ENCODE results near the gene EYS.
A peak's percentile ranks its signal among the peaks of the same experiment; 100 is the strongest.

Gene EYS

DNA sequence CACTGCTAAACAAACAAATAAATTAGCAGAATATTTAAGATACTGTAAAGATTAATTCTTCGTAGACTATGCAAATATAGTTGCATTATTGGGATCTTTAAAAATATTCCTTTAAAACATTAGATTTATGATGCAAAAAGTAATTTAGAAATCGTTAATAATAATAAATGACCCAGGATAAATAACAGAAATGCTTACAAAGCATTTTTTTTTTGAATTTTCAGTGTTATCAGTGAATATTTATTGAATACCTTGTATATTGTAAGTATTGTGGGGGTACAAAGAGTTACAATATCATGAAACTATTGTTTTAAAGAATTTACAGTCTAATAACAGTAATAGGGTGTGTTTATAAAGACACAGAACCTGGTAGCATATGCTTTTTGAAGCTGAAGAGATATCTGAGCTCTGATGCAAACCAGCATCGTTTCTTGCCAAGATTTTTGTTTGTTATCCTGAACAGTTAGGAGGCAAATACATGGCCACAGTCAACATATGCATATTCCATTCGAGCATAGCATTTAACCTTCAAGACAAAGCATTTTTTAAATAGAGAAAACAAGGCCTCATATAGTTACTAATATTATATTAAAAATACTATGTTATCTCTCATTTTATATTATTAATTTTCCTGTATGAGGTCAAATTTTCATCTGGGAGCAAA, 1584.2 kb downstream of the EYS start:
- no peak; the same call in 2 of the 3 replicates for ATAC-seq
- TF ChIP-seq ZNF8 (CRISPR knock-in tag; IDR thresholded peaks at IDR 0.05) (no peak), SNAI2 (CRISPR knock-in tag; IDR thresholded peaks at IDR 0.05) (no peak), OSR1 (CRISPR knock-in tag; IDR thresholded peaks at IDR 0.05) (no peak), TOX (CRISPR knock-in tag; IDR thresholded peaks at IDR 0.05; ENCODE audit: borderline replicate concordance) (no peak), ZFP3 (CRISPR knock-in tag; IDR thresholded peaks at IDR 0.05) (no peak), BACH2 (CRISPR knock-in tag; IDR thresholded peaks at IDR 0.05; ENCODE audit: borderline replicate concordance) (no peak), ZFP30 (CRISPR knock-in tag; IDR thresholded peaks at IDR 0.05) (no peak), ISL1 (CRISPR knock-in tag; IDR thresholded peaks at IDR 0.05) (no peak)
- TF ChIP-seq, protein P1, sequence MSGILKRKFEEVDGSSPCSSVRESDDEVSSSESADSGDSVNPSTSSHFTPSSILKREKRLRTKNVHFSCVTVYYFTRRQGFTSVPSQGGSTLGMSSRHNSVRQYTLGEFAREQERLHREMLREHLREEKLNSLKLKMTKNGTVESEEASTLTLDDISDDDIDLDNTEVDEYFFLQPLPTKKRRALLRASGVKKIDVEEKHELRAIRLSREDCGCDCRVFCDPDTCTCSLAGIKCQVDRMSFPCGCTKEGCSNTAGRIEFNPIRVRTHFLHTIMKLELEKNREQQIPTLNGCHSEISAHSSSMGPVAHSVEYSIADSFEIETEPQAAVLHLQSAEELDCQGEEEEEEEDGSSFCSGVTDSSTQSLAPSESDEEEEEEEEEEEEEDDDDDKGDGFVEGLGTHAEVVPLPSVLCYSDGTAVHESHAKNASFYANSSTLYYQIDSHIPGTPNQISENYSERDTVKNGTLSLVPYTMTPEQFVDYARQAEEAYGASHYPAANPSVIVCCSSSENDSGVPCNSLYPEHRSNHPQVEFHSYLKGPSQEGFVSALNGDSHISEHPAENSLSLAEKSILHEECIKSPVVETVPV (CRISPR knock-in tag; IDR thresholded peaks at IDR 0.05) = no peak
- TF ChIP-seq, protein P2, sequence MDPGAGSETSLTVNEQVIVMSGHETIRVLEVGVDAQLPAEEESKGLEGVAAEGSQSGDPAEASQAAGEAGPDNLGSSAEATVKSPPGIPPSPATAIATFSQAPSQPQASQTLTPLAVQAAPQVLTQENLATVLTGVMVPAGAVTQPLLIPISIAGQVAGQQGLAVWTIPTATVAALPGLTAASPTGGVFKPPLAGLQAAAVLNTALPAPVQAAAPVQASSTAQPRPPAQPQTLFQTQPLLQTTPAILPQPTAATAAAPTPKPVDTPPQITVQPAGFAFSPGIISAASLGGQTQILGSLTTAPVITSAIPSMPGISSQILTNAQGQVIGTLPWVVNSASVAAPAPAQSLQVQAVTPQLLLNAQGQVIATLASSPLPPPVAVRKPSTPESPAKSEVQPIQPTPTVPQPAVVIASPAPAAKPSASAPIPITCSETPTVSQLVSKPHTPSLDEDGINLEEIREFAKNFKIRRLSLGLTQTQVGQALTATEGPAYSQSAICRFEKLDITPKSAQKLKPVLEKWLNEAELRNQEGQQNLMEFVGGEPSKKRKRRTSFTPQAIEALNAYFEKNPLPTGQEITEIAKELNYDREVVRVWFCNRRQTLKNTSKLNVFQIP (CRISPR knock-in tag; IDR thresholded peaks at IDR 0.05; ENCODE audit: borderline replicate concordance, low read depth) = no peak

GRCh38 chr6:64121011-64121565, 1585.9 kb downstream of the EYS start:
- TF ChIP-seq, protein P3, sequence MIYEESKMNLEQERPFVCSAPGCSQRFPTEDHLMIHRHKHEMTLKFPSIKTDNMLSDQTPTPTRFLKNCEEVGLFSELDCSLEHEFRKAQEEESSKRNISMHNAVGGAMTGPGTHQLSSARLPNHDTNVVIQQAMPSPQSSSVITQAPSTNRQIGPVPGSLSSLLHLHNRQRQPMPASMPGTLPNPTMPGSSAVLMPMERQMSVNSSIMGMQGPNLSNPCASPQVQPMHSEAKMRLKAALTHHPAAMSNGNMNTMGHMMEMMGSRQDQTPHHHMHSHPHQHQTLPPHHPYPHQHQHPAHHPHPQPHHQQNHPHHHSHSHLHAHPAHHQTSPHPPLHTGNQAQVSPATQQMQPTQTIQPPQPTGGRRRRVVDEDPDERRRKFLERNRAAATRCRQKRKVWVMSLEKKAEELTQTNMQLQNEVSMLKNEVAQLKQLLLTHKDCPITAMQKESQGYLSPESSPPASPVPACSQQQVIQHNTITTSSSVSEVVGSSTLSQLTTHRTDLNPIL (CRISPR knock-in tag; IDR thresholded peaks at IDR 0.05; ENCODE audit: low read depth) = no peak
- no peak for TF ChIP-seq ARNTL (CRISPR knock-in tag; IDR thresholded peaks at IDR 0.05; ENCODE audit: borderline replicate concordance, low read depth)
- TF ChIP-seq BACH2 (CRISPR knock-in tag; IDR thresholded peaks at IDR 0.05; ENCODE audit: borderline replicate concordance) = no peak
- TF ChIP-seq SNAI2 (CRISPR knock-in tag; IDR thresholded peaks at IDR 0.05) = no peak
- TF ChIP-seq TCF4 (CRISPR knock-in tag; IDR thresholded peaks at IDR 0.05; ENCODE audit: borderline replicate concordance) = peak; percentile 22; the same call in 1 of the 2 replicates
- no peak for TF ChIP-seq ZNF70 (CRISPR knock-in tag; IDR thresholded peaks at IDR 0.05)
- TF ChIP-seq RARB (CRISPR knock-in tag; IDR thresholded peaks at IDR 0.05) = no peak
- no peak for TF ChIP-seq PPARA (CRISPR knock-in tag; IDR thresholded peaks at IDR 0.05; ENCODE audit: borderline replicate concordance)
- TF ChIP-seq ZNF565 (CRISPR knock-in tag; conservative IDR thresholded peaks at IDR 0.05; ENCODE audit: low read depth) = no peak
- TF ChIP-seq, protein P2 (CRISPR knock-in tag; IDR thresholded peaks at IDR 0.05; ENCODE audit: borderline replicate concordance, low read depth) = no peak
- TF ChIP-seq GLIS3 (CRISPR knock-in tag; IDR thresholded peaks at IDR 0.05) = no peak
- TF ChIP-seq, protein P1 (CRISPR knock-in tag; IDR thresholded peaks at IDR 0.05) = no peak
- TF ChIP-seq ESRRG (CRISPR knock-in tag; IDR thresholded peaks at IDR 0.05) = no peak
- no peak for TF ChIP-seq ZFP3 (CRISPR knock-in tag; IDR thresholded peaks at IDR 0.05)
- TF ChIP-seq ISL1 (CRISPR knock-in tag; IDR thresholded peaks at IDR 0.05) = peak; percentile 24; the same call in 1 of the 2 replicates
- ATAC-seq = no peak

DNA sequence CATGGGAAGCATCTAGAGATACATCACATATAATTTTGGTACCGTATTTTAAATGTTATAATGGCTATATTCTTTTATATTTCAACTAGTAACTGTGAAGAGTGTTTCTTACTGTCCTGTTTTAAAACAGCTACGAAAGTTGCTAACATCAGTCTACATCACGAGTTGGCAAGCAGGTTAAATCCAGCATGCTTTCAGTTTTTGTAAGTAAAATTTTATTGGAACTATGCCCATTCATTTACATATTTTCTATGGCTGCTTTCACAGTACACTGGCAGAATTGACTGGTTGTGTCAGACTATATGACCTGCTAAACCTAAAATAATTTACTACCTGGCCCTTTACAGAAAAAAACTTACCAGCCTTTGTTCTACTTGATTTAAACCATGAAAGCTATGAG, 1593.3 kb downstream of the EYS start:
- no peak for ATAC-seq
- TF ChIP-seq ZFP30 (CRISPR knock-in tag; IDR thresholded peaks at IDR 0.05) = no peak
- TF ChIP-seq ESRRG (CRISPR knock-in tag; IDR thresholded peaks at IDR 0.05) = no peak
- TF ChIP-seq ZC3H10 (CRISPR knock-in tag; IDR thresholded peaks at IDR 0.05) = no peak
- TF ChIP-seq SNAI2 (CRISPR knock-in tag; IDR thresholded peaks at IDR 0.05) = no peak
- no peak for TF ChIP-seq CSDC2 (CRISPR knock-in tag; IDR thresholded peaks at IDR 0.05)

All from SK-N-SH treated with all-trans-retinoic acid at 6 μM for 48 hours (cell line).